ENCODE data around the gene TBCD. TPM values are rescaled to one million over a fixed set of nuclear protein-coding genes. Genes with fewer than 3 reads are reported as not detected.

Gene TBCD
- total RNA-seq, 1 donor = 22.5 TPM

- H3K4me3 ChIP-seq (ENCODE audit: low read depth, low read length) = no peak overlapping the region
- no peak for DNase-seq (ENCODE audit: low read depth)
- TF ChIP-seq CTCF (IDR thresholded peaks at IDR 0.05; ENCODE audit: insufficient read depth, low read depth, low read length) = no peak
Measured at GRCh38 chr17:82926716-82927115, 174.9 kb downstream of the TBCD start.

- TF ChIP-seq CTCF (IDR thresholded peaks at IDR 0.05; ENCODE audit: insufficient read depth, low read depth, low read length) = no peak
- H3K4me3 ChIP-seq (ENCODE audit: low read depth, low read length) = no peak overlapping the region
- DNase-seq (ENCODE audit: low read depth) = no peak
Measured at GRCh38 chr17:82927311-82927660, 175.4 kb downstream of the TBCD start.

GRCh38 chr17:82927661-82928601 lies 176.1 kb downstream of the TBCD start:
- no peak for TF ChIP-seq CTCF (IDR thresholded peaks at IDR 0.05; ENCODE audit: insufficient read depth, low read depth, low read length)
- no peak overlapping the region for H3K4me3 ChIP-seq (ENCODE audit: low read depth, low read length)
- DNase-seq (ENCODE audit: low read depth) = no peak

GRCh38 chr17:82929011-82929622 lies 177.3 kb downstream of the TBCD start:
- no peak for DNase-seq (ENCODE audit: low read depth)
- no peak overlapping the region for H3K4me3 ChIP-seq (ENCODE audit: low read depth, low read length)
- TF ChIP-seq CTCF (IDR thresholded peaks at IDR 0.05; ENCODE audit: insufficient read depth, low read depth, low read length) = no peak

GRCh38 chr17:82929676-82930042 lies 177.8 kb downstream of the TBCD start:
- no peak overlapping the region for H3K4me3 ChIP-seq (ENCODE audit: low read depth, low read length)
- no peak for TF ChIP-seq CTCF (IDR thresholded peaks at IDR 0.05; ENCODE audit: insufficient read depth, low read depth, low read length)
- no peak for DNase-seq (ENCODE audit: low read depth)

GRCh38 chr17:82930043-82930923 lies 178.4 kb downstream of the TBCD start:
- TF ChIP-seq CTCF (IDR thresholded peaks at IDR 0.05; ENCODE audit: insufficient read depth, low read depth, low read length) = no peak
- no peak for DNase-seq (ENCODE audit: low read depth)

More at GRCh38 chr17:82930043-82930923, 178.4 kb downstream of the TBCD start:
- no peak overlapping the region for H3K4me3 ChIP-seq (ENCODE audit: low read depth, low read length)
